Mesenchymal stem cell (in vitro differentiated cells and primary cell): ENCODE results near the gene CYP26B1.

Experiments used
- DNase-seq: peaks from one replicate; pipeline ENCODE4 v3.0.0-alpha.2; 2013
- H2AFZ ChIP-seq: one replicate; pipeline ENCODE4 v1.6.1; 2013; ENCODE audit warnings: low read depth, mild to moderate bottlenecking, control low read depth, inconsistent platforms, low read length, moderate library complexity
- H2AK5ac ChIP-seq: 2 replicates; pipeline ENCODE4 v1.6.1; 2013; ENCODE audit warnings: low read length, moderate library complexity, mild to moderate bottlenecking, inconsistent platforms; ENCODE audit not compliant: severe bottlenecking
- H2BK120ac ChIP-seq: one replicate; pipeline ENCODE4 v1.6.1; 2013; ENCODE audit warnings: low read depth, mild to moderate bottlenecking, inconsistent platforms, low read length, moderate library complexity
- H2BK12ac ChIP-seq, 2 experiments: one replicate each; pipeline ENCODE4 v1.6.1; 2013; ENCODE audit warnings: inconsistent platforms in 2 of 2, low read length in 2 of 2, mild to moderate bottlenecking in 2 of 2, moderate library complexity in 2 of 2, control low read depth in 1 of 2
- H2BK15ac ChIP-seq: one replicate; pipeline ENCODE4 v1.6.1; 2013; ENCODE audit warnings: mild to moderate bottlenecking, low read depth, inconsistent platforms; ENCODE audit not compliant: poor library complexity, severe bottlenecking
- H2BK5ac ChIP-seq: 2 replicates; pipeline ENCODE4 v1.6.1; 2013; ENCODE audit warnings: low read depth, mild to moderate bottlenecking, low read length, control low read depth, inconsistent platforms; ENCODE audit not compliant: poor library complexity, severe bottlenecking
- H3K14ac ChIP-seq, 2 experiments: one replicate each; pipeline ENCODE4 v1.6.1; 2013; ENCODE audit warnings: inconsistent platforms in 2 of 2, low read length in 2 of 2, control low read depth in 1 of 2, mild to moderate bottlenecking in 1 of 2, moderate library complexity in 1 of 2
- H3K18ac ChIP-seq, 2 experiments: one replicate each; pipeline ENCODE4 v1.6.1; 2013; ENCODE audit warnings: inconsistent platforms in 2 of 2, low read length in 2 of 2, control low read depth in 1 of 2, low read depth in 1 of 2, mild to moderate bottlenecking in 1 of 2
- H3K23ac ChIP-seq, 2 experiments: one replicate each; pipeline ENCODE4 v1.6.1; 2013; ENCODE audit warnings: inconsistent platforms in 2 of 2, low read length in 2 of 2, mild to moderate bottlenecking in 2 of 2, moderate library complexity in 2 of 2, control low read depth in 1 of 2
- H3K27ac ChIP-seq: 2 replicates; pipeline ENCODE4 v1.5.1; 2013; ENCODE audit warnings: mild to moderate bottlenecking, moderate library complexity, low read length, control low read depth, inconsistent platforms; ENCODE audit not compliant: poor library complexity, severe bottlenecking
- H3K27me3 ChIP-seq, 2 experiments: 2 replicates each; pipeline versions ENCODE4 v1.6.1 to v1.7.0; 2013; ENCODE audit warnings: low read length in 2 of 2, mild to moderate bottlenecking in 2 of 2, moderate library complexity in 2 of 2, control low read depth in 1 of 2, inconsistent platforms in 1 of 2; ENCODE audit not compliant: control insufficient read depth in 1 of 2, insufficient read depth in 1 of 2
- H3K36me3 ChIP-seq, 2 experiments: 2 replicates each; pipeline versions ENCODE4 v1.6.1 to v1.7.0; 2013; ENCODE audit warnings: low read length in 2 of 2, control low read depth in 1 of 2, inconsistent platforms in 1 of 2, low read depth in 1 of 2, mild to moderate bottlenecking in 1 of 2; ENCODE audit not compliant: insufficient read depth in 2 of 2, control insufficient read depth in 1 of 2
- H3K4ac ChIP-seq, 2 experiments: one replicate each; pipeline ENCODE4 v1.6.1; 2013; ENCODE audit warnings: inconsistent platforms in 2 of 2, low read length in 2 of 2, mild to moderate bottlenecking in 2 of 2, moderate library complexity in 2 of 2, control low read depth in 1 of 2, low read depth in 1 of 2
- H3K4me1 ChIP-seq: 2 replicates; pipeline ENCODE4 v1.6.1; 2013; ENCODE audit warnings: low read depth, low read length, control low read depth; ENCODE audit not compliant: control insufficient read depth, insufficient read depth
- H3K4me2 ChIP-seq: 2 replicates; pipeline ENCODE4 v1.6.1; 2013; ENCODE audit warnings: low read length, mild to moderate bottlenecking, inconsistent platforms; ENCODE audit not compliant: poor library complexity, severe bottlenecking
- H3K4me3 ChIP-seq, 2 experiments: 2 replicates each; pipeline versions ENCODE4 v1.5.1 to v1.7.0; 2013; ENCODE audit warnings: low read length in 2 of 2, mild to moderate bottlenecking in 2 of 2, control low read depth in 1 of 2, low read depth in 1 of 2; ENCODE audit not compliant: insufficient read depth in 1 of 2
- H3K79me1 ChIP-seq: replicated peaks from 2 replicates; pipeline ENCODE4 v1.6.1; 2013; ENCODE audit warnings: mild to moderate bottlenecking, control low read depth, low read length, inconsistent platforms; ENCODE audit not compliant: poor library complexity, severe bottlenecking
- H3K9ac ChIP-seq: 2 replicates; pipeline ENCODE4 v1.7.0; 2013; ENCODE audit warnings: mild to moderate bottlenecking, low read length, moderate library complexity
- H3K9me3 ChIP-seq: 2 replicates; pipeline ENCODE4 v1.7.0; 2013; ENCODE audit warnings: mild to moderate bottlenecking, low read length; ENCODE audit not compliant: control insufficient read depth
- H4K8ac ChIP-seq: one replicate; pipeline ENCODE4 v1.6.1; 2013; ENCODE audit warnings: inconsistent platforms, mild to moderate bottlenecking, low read length, moderate library complexity
- H4K91ac ChIP-seq: one replicate; pipeline ENCODE4 v1.6.1; 2013; ENCODE audit warnings: mild to moderate bottlenecking, low read length, inconsistent platforms
- WGBS: methylation state at CpG from one replicate; pipeline ENCODE4 v1.1.7; 2013; ENCODE audit warnings: mixed read lengths; 5-methylcytosine and 5-hydroxymethylcytosine counted together

Gene CYP26B1

GRCh38 chr2:72128059-72128842 lies 19.4 kb downstream of the CYP26B1 start:
- Histone ChIP-seq H3K79me1 (no peaks in the 10 kb centered on the region), H3K27me3 (peaks cover 0 to 14% of the 10 kb centered on the region in 2 experiments), H2BK15ac (no peak overlapping the region), H4K8ac (no peak overlapping the region), H2BK120ac (no peak overlapping the region), H3K36me3 (peaks cover 0 to 26% of the 10 kb centered on the region in 2 experiments), H3K4me3 (no peak overlapping the region), H3K14ac (no peak overlapping the region), H2AK5ac (no peak overlapping the region), H3K9me3 (no peaks in the 10 kb centered on the region), H3K4me1 (no peaks in the 10 kb centered on the region), H2BK5ac (no peak overlapping the region), H3K9ac (no peak overlapping the region), H3K23ac (no peak overlapping the region), H3K18ac (no peak overlapping the region), H2BK12ac (no peak overlapping the region), H3K4me2 (no peak overlapping the region), H3K27ac (no peak overlapping the region), H4K91ac (no peak overlapping the region), H3K4ac (no peak overlapping the region), H2AFZ (no peak overlapping the region)
- no peak for DNase-seq
- 90% methylated on average over 24 of the region's 24 CpGs for WGBS

GRCh38 chr2:72127401-72128058 lies 20.1 kb downstream of the CYP26B1 start:
- H4K8ac ChIP-seq, result no peak overlapping the region
- no peaks in the 10 kb centered on the region for H3K9me3 ChIP-seq
- H3K14ac ChIP-seq, result no peak overlapping the region
- no peak overlapping the region for H3K4ac ChIP-seq
- no peak overlapping the region for H3K18ac ChIP-seq
- H3K79me1 ChIP-seq, result no peaks in the 10 kb centered on the region
- H4K91ac ChIP-seq, result no peak overlapping the region
- DNase-seq, result no peak
- H2AK5ac ChIP-seq, result no peak overlapping the region
- H2BK120ac ChIP-seq, result no peak overlapping the region
- H3K4me3 ChIP-seq, result no peak overlapping the region
- H3K4me1 ChIP-seq, result no peaks in the 10 kb centered on the region
- no peak overlapping the region for H3K23ac ChIP-seq
- H2AFZ ChIP-seq, result no peak overlapping the region
- no peak overlapping the region for H3K4me2 ChIP-seq
- H2BK12ac ChIP-seq, result no peak overlapping the region
- WGBS, result 89% methylated on average over 21 of the region's 21 CpGs
- H3K27ac ChIP-seq, result no peak overlapping the region
- no peak overlapping the region for H2BK15ac ChIP-seq
- H2BK5ac ChIP-seq, result no peak overlapping the region
- peaks cover 0 to 19% of the 10 kb centered on the region in 2 experiments for H3K36me3 ChIP-seq
- peaks cover 0 to 14% of the 10 kb centered on the region in 2 experiments for H3K27me3 ChIP-seq
- H3K9ac ChIP-seq, result no peak overlapping the region

- DNase-seq, result no peak
- 83% methylated on average over 10 of the region's 10 CpGs for WGBS
Observed at GRCh38 chr2:72126186-72127100, 21.2 kb downstream of the CYP26B1 start.

More at GRCh38 chr2:72126186-72127100, 21.2 kb downstream of the CYP26B1 start:
- H3K27ac ChIP-seq, result no peak overlapping the region
- H2BK5ac ChIP-seq, result no peak overlapping the region
- peaks cover 0 to 9% of the 10 kb centered on the region in 2 experiments for H3K27me3 ChIP-seq
- H3K14ac ChIP-seq, result no peak overlapping the region
- H2AFZ ChIP-seq, result no peak overlapping the region
- no peak overlapping the region for H3K18ac ChIP-seq
- H3K4me3 ChIP-seq, result no peak overlapping the region
- no peaks in the 10 kb centered on the region for H3K4me1 ChIP-seq
- no peak overlapping the region for H2AK5ac ChIP-seq
- no peak overlapping the region for H2BK15ac ChIP-seq
- no peak overlapping the region for H3K4ac ChIP-seq
- peaks cover 0 to 8% of the 10 kb centered on the region in 2 experiments for H3K36me3 ChIP-seq
- H4K8ac ChIP-seq, result no peak overlapping the region
- H3K9me3 ChIP-seq, result no peaks in the 10 kb centered on the region
- H4K91ac ChIP-seq, result no peak overlapping the region
- H3K79me1 ChIP-seq, result no peaks in the 10 kb centered on the region
- H2BK12ac ChIP-seq, result no peak overlapping the region
- H3K9ac ChIP-seq, result no peak overlapping the region
- no peak overlapping the region for H2BK120ac ChIP-seq
- no peak overlapping the region for H3K23ac ChIP-seq
- H3K4me2 ChIP-seq, result no peak overlapping the region
